Peyer's patch (tissue), 4 donors: Measurements from ENCODE around the gene PGPEP1.

Source experiments
- POLR2A ChIP-seq, 2 donors: fragments of 450-650 bp; IDR thresholded peaks; one replicate each; pipeline ENCODE4 v1.5.1; 2017; ENCODE audit warnings: antibody characterized with exemption in 2 of 2, mild to moderate bottlenecking in 2 of 2, moderate library complexity in 2 of 2
- TF ChIP-seq, protein P1 (sequence below), 6 experiments: fragments of 450-650 bp in 4 of 6; fragments of 200-600 bp in 2 of 6; sonication (generic) in 1 of 6; IDR thresholded peaks; one replicate each; pipeline ENCODE4 v1.5.1; 2017 to 2019; ENCODE audit warnings: antibody characterized with exemption in 6 of 6, mild to moderate bottlenecking in 3 of 6, moderate library complexity in 1 of 6

GRCh38 chr19:18397242-18398202 lies 57.1 kb downstream of the PGPEP1 start, which contains the start of gene LRRC25:
- TF ChIP-seq, protein P1, sequence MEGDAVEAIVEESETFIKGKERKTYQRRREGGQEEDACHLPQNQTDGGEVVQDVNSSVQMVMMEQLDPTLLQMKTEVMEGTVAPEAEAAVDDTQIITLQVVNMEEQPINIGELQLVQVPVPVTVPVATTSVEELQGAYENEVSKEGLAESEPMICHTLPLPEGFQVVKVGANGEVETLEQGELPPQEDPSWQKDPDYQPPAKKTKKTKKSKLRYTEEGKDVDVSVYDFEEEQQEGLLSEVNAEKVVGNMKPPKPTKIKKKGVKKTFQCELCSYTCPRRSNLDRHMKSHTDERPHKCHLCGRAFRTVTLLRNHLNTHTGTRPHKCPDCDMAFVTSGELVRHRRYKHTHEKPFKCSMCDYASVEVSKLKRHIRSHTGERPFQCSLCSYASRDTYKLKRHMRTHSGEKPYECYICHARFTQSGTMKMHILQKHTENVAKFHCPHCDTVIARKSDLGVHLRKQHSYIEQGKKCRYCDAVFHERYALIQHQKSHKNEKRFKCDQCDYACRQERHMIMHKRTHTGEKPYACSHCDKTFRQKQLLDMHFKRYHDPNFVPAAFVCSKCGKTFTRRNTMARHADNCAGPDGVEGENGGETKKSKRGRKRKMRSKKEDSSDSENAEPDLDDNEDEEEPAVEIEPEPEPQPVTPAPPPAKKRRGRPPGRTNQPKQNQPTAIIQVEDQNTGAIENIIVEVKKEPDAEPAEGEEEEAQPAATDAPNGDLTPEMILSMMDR (IDR thresholded peaks at IDR 0.05): no peak
- no peak for TF ChIP-seq POLR2A (IDR thresholded peaks at IDR 0.05)
